K562 (cell line): ENCODE data around the gene SLC4A2. TPM values are rescaled to one million over a fixed set of nuclear protein-coding genes. Genes with fewer than 3 reads are reported as not detected.

Experiments used
- ASH1L ChIP-seq: fragments of 450-650 bp; IDR thresholded peaks from 2 replicates; pipeline ENCODE4 v1.6.1; 2018; ENCODE audit warnings: borderline replicate concordance, mild to moderate bottlenecking, low read depth; ENCODE audit not compliant: partially characterized antibody
- CLOCK ChIP-seq: fragments of 250-450 bp; sonication (Bioruptor Pico); IDR thresholded peaks from 2 replicates; pipeline ENCODE4 v1.4.0; 2020; ENCODE audit warnings: mild to moderate bottlenecking, moderate library complexity, borderline replicate concordance
- DPF2 ChIP-seq: fragments of 450-650 bp; IDR thresholded peaks from 2 replicates; pipeline ENCODE4 v1.6.1; 2016
- HBP1 ChIP-seq: fragments of 450-650 bp; formaldehyde crosslinking; IDR thresholded peaks from 2 replicates; pipeline ENCODE4 v1.4.0; 2022; ENCODE audit warnings: missing genetic modification characterization
- HCFC1 ChIP-seq: IDR thresholded peaks from 2 replicates; pipeline ENCODE4 v1.6.1; 2012; ENCODE audit warnings: low read depth, low read length, improper control_type of control experiment
- JUNB ChIP-seq: fragments of 450-650 bp; formaldehyde crosslinking; conservative IDR thresholded peaks from 2 replicates; pipeline ENCODE4 v1.4.0; 2020; ENCODE audit warnings: mild to moderate bottlenecking
- MTA3 ChIP-seq: fragments of 450-650 bp; formaldehyde crosslinking; IDR thresholded peaks from 2 replicates; pipeline ENCODE4 v1.6.1; 2017; ENCODE audit warnings: mild to moderate bottlenecking, borderline replicate concordance
- NR2F6 ChIP-seq: fragments of 450-650 bp; formaldehyde crosslinking; IDR thresholded peaks from 2 replicates; pipeline ENCODE4 v1.4.0; 2020; ENCODE audit warnings: mild to moderate bottlenecking
- RAD51 ChIP-seq: fragments of 450-650 bp; IDR thresholded peaks from 2 replicates; pipeline ENCODE4 v1.7.1; 2016; ENCODE audit warnings: low read depth, mild to moderate bottlenecking, borderline replicate concordance
- RBM22 ChIP-seq: fragments of 200-400 bp; formaldehyde crosslinking; IDR thresholded peaks from 2 replicates; pipeline ENCODE4 v1.6.1; 2018; ENCODE audit warnings: low read length, low read depth; ENCODE audit not compliant: poor library complexity, severe bottlenecking
- THRAP3 ChIP-seq: fragments of 450-650 bp; IDR thresholded peaks from 2 replicates; pipeline ENCODE4 v1.6.1; 2016; ENCODE audit warnings: mild to moderate bottlenecking, inconsistent platforms, borderline replicate concordance
- ZNF449 ChIP-seq: fragments of 250-450 bp; sonication (Bioruptor Pico); IDR thresholded peaks from 2 replicates; pipeline ENCODE4 v1.8.0; 2022; ENCODE audit warnings: moderate library complexity, mild to moderate bottlenecking, inconsistent platforms
- polyA plus RNA-seq, 8 experiments: library from polyadenylated mRNA; depleted of rRNA in 4 of 8; stranded (reverse) in 5 of 8; unstranded in 3 of 8; fragments of >200 nt; fragmentation: Nextera tagmentation in 2 of 8; fragmentation: Illumina TruSeq in 1 of 8; extraction: Ambion mirVana in 2 of 8; extraction: Trizol in 1 of 8; gene quantifications; 2 replicates each; pipeline versions ENCODE4 v1.2.1 to v1.2.3, GENCODE V29; 2011 to 2014; ENCODE audit warnings: inconsistent platforms in 1 of 8, missing spikeins in 1 of 8
- total RNA-seq, 7 experiments: library from RNA; depleted of rRNA in 6 of 7; stranded (reverse); fragments of >200 nt in 6 of 7; fragmentation: Illumina TruSeq in 2 of 7; extraction: Trizol in 2 of 7; gene quantifications; 2 replicates each; pipeline versions ENCODE4 v1.2.1 to v1.2.3, GENCODE V29; 2011 to 2021; ENCODE audit warnings: low replicate concordance in 1 of 7
- TF ChIP-seq, protein P1 (sequence below), 2 experiments: fragments of 450-650 bp in 1 of 2; IDR thresholded peaks; 2 replicates each; pipeline ENCODE4 v1.6.1; 2011 to 2017; ENCODE audit warnings: low read depth in 2 of 2, antibody characterized with exemption in 1 of 2, borderline replicate concordance in 1 of 2, low read length in 1 of 2, mild to moderate bottlenecking in 1 of 2, mixed read lengths in 1 of 2; ENCODE audit not compliant: control insufficient read depth in 1 of 2
- TF ChIP-seq, protein P2 (sequence below), 2 experiments: fragments of 200-800 bp in 1 of 2; sonication (Bioruptor generic) in 1 of 2; sonication (generic) in 1 of 2; formaldehyde crosslinking in 1 of 2; IDR thresholded peaks in 1 of 2; conservative IDR thresholded peaks in 1 of 2; 2 replicates each; pipeline versions ENCODE4 v1.5.0 to v1.6.1; 2016 to 2020; ENCODE audit warnings: missing compliant biosample characterization in 1 of 2, missing genetic modification characterization in 1 of 2, missing genetic modification reagents in 1 of 2
- TF ChIP-seq, protein P3 (sequence below): sonication (generic); formaldehyde crosslinking; IDR thresholded peaks from 2 replicates; pipeline ENCODE4 v1.8.0; 2022; ENCODE audit warnings: mild to moderate bottlenecking, missing genetic modification reagents

SLC4A2 gene
- total and polyA plus RNA-seq, 9 of the 15 experiments (the other 6 are each of a cell fraction or from before 2014, with no cell fraction given) = 11.4 to 375 (median 130) TPM

GRCh38 chr7:151012031-151012692 lies 47.2 kb upstream of the SLC4A2 start (continued):
- no peak for TF ChIP-seq CLOCK (CRISPR knock-in tag)
- TF ChIP-seq ZNF449 = no peak
- TF ChIP-seq JUNB = no peak
- peak; percentile 41; the same call in 1 of the 2 replicates for TF ChIP-seq DPF2
- 0 out of 2 replicates have a peak, but pooled peaks have one; percentile 27 for TF ChIP-seq THRAP3
- no peak for TF ChIP-seq MTA3
- no peak for TF ChIP-seq RAD51
- TF ChIP-seq, protein P1, sequence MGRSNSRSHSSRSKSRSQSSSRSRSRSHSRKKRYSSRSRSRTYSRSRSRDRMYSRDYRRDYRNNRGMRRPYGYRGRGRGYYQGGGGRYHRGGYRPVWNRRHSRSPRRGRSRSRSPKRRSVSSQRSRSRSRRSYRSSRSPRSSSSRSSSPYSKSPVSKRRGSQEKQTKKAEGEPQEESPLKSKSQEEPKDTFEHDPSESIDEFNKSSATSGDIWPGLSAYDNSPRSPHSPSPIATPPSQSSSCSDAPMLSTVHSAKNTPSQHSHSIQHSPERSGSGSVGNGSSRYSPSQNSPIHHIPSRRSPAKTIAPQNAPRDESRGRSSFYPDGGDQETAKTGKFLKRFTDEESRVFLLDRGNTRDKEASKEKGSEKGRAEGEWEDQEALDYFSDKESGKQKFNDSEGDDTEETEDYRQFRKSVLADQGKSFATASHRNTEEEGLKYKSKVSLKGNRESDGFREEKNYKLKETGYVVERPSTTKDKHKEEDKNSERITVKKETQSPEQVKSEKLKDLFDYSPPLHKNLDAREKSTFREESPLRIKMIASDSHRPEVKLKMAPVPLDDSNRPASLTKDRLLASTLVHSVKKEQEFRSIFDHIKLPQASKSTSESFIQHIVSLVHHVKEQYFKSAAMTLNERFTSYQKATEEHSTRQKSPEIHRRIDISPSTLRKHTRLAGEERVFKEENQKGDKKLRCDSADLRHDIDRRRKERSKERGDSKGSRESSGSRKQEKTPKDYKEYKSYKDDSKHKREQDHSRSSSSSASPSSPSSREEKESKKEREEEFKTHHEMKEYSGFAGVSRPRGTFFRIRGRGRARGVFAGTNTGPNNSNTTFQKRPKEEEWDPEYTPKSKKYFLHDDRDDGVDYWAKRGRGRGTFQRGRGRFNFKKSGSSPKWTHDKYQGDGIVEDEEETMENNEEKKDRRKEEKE (IDR thresholded peaks at IDR 0.05; ENCODE audit: borderline replicate concordance in 1 of 2, control insufficient read depth in 1 of 2, low read depth in 2 of 2, low read length in 1 of 2) = no peak
- TF ChIP-seq NR2F6 = no peak
- TF ChIP-seq, protein P2, sequence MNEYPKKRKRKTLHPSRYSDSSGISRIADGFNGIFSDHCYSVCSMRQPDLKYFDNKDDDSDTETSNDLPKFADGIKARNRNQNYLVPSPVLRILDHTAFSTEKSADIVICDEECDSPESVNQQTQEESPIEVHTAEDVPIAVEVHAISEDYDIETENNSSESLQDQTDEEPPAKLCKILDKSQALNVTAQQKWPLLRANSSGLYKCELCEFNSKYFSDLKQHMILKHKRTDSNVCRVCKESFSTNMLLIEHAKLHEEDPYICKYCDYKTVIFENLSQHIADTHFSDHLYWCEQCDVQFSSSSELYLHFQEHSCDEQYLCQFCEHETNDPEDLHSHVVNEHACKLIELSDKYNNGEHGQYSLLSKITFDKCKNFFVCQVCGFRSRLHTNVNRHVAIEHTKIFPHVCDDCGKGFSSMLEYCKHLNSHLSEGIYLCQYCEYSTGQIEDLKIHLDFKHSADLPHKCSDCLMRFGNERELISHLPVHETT (CRISPR knock-in tag; conservative IDR thresholded peaks at IDR 0.05 in 1 of 2, IDR thresholded peaks at IDR 0.05 in 1 of 2) = no peak
- TF ChIP-seq RBM22 = no peak
- TF ChIP-seq HBP1 (CRISPR knock-in tag) = no peak
- no peak for TF ChIP-seq HCFC1
- TF ChIP-seq, protein P3, sequence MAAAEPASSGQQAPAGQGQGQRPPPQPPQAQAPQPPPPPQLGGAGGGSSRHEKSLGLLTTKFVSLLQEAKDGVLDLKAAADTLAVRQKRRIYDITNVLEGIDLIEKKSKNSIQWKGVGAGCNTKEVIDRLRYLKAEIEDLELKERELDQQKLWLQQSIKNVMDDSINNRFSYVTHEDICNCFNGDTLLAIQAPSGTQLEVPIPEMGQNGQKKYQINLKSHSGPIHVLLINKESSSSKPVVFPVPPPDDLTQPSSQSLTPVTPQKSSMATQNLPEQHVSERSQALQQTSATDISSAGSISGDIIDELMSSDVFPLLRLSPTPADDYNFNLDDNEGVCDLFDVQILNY (CRISPR knock-in tag) = no peak
- TF ChIP-seq ASH1L = no peak
